ENCODE measurements around the gene RNF4.

GRCh38 chr4:2445130-2445529 is 23.8 kb upstream of the RNF4 start:
- TF ChIP-seq CTCF (IDR thresholded peaks at IDR 0.05) (no peak), POLR2A (IDR thresholded peaks at IDR 0.05) (no peak)

Measured in esophagus squamous epithelium (tissue), 4 donors.